Epithelial cell of esophagus (primary cell): ENCODE measurements around the gene FCN2.

Experiments used
- DNase-seq: peaks from one replicate; pipeline ENCODE4 v3.0.0; 2010; ENCODE audit warnings: low read depth
- H3K4me3 ChIP-seq: 2 replicates; pipeline ENCODE4 v1.5.1; 2011; ENCODE audit warnings: mild to moderate bottlenecking, low read length, control low read depth
- CTCF ChIP-seq: IDR thresholded peaks from 2 replicates; pipeline ENCODE4 v1.5.1; 2011; ENCODE audit warnings: low read depth, mild to moderate bottlenecking, low read length, control low read depth, inconsistent platforms; ENCODE audit not compliant: insufficient read depth; ENCODE audit errors: missing control alignments

FCN2 gene

GRCh38 chr9:134879664-134880483 lies 736 bp upstream of the FCN2 start:
- no peak overlapping the region for H3K4me3 ChIP-seq
- TF ChIP-seq CTCF: no peak
- DNase-seq: no peak

- no peak for DNase-seq
- no peak for TF ChIP-seq CTCF
- H3K4me3 ChIP-seq: no peak overlapping the region
Observed at GRCh38 chr9:134881313-134881670, 682 bp downstream of the FCN2 start.

GRCh38 chr9:134882204-134882785 lies 1.7 kb downstream of the FCN2 start:
- no peak overlapping the region for H3K4me3 ChIP-seq
- TF ChIP-seq CTCF: no peak
- no peak for DNase-seq

GRCh38 chr9:134883040-134883782 lies 2.6 kb downstream of the FCN2 start:
- TF ChIP-seq CTCF: no peak

GRCh38 chr9:134884492-134884891 lies 3.9 kb downstream of the FCN2 start:
- no peak for DNase-seq
- TF ChIP-seq CTCF: no peak
- H3K4me3 ChIP-seq: no peak overlapping the region

More at GRCh38 chr9:134883040-134883782, 2.6 kb downstream of the FCN2 start:
- H3K4me3 ChIP-seq: no peak overlapping the region
- no peak for DNase-seq

GRCh38 chr9:134885001-134885678 lies 4.5 kb downstream of the FCN2 start:
- no peak for TF ChIP-seq CTCF
- DNase-seq: no peak

More at GRCh38 chr9:134885001-134885678, 4.5 kb downstream of the FCN2 start:
- H3K4me3 ChIP-seq: no peak overlapping the region
